Vagina (tissue), 2 donors: ENCODE data around the gene VANGL2. TPM values are rescaled to one million over a fixed set of nuclear protein-coding genes. Genes with fewer than 3 reads are reported as not detected.

Experiments used
- DNase-seq, 2 donors: peaks; one replicate each; pipeline ENCODE4 v3.0.0-alpha.2; 2017; ENCODE audit errors: extremely low spot score in 2 of 2
- H3K27ac ChIP-seq: fragments of 200-600 bp; sonication (generic); one replicate; pipeline ENCODE4 v1.5.1; 2019
- H3K27me3 ChIP-seq: fragments of 200-600 bp; sonication (generic); one replicate; pipeline ENCODE4 v1.5.1; 2019
- H3K36me3 ChIP-seq, 2 donors: fragments of 200-600 bp; sonication (generic); one replicate each; pipeline ENCODE4 v1.5.1; 2017 to 2019
- H3K4me1 ChIP-seq: fragments of 200-600 bp; sonication (generic); one replicate; pipeline ENCODE4 v1.5.1; 2019
- H3K4me3 ChIP-seq, 2 donors: fragments of 200-600 bp; sonication (generic); 1 replicate in 1 of 2; 2 replicates in 1 of 2; pipeline ENCODE4 v1.5.1; 2016 to 2019
- H3K9me3 ChIP-seq: fragments of 200-600 bp; sonication (generic); one replicate; pipeline ENCODE4 v1.5.1; 2019
- POLR2A ChIP-seq, 2 donors: fragments of 450-650 bp; IDR thresholded peaks; one replicate each; pipeline ENCODE4 v1.6.1; 2017; ENCODE audit warnings: antibody characterized with exemption in 2 of 2, mild to moderate bottlenecking in 2 of 2, moderate library complexity in 2 of 2
- POLR2AphosphoS5 ChIP-seq, 2 donors: sonication (generic); formaldehyde crosslinking; IDR thresholded peaks; one replicate each; pipeline ENCODE4 v1.9.0; 2017; ENCODE audit warnings: antibody characterized with exemption in 2 of 2, mild to moderate bottlenecking in 2 of 2, low read depth in 1 of 2; ENCODE audit not compliant: insufficient read depth in 1 of 2
- intact Hi-C: fragments of 100-400 bp; cut with DNase I; formaldehyde crosslinking; loops from one replicate; pipeline ENCODE4 v1.15.1; 2023
- total RNA-seq: library from RNA; depleted of rRNA; stranded (reverse); fragments of >200 nt; gene quantifications from one replicate; pipeline ENCODE4 v1.2.3, GENCODE V29; 2016
- TF ChIP-seq, protein P1 (sequence below), 3 experiments: fragments of 450-650 bp in 2 of 3; fragments of 200-600 bp in 1 of 3; sonication (generic) in 1 of 3; IDR thresholded peaks; one replicate each; pipeline ENCODE4 v1.5.1; 2017 to 2019; ENCODE audit warnings: antibody characterized with exemption in 3 of 3, mild to moderate bottlenecking in 2 of 3, moderate library complexity in 2 of 3

VANGL2 gene
- total RNA-seq = 11.0 TPM

DNA sequence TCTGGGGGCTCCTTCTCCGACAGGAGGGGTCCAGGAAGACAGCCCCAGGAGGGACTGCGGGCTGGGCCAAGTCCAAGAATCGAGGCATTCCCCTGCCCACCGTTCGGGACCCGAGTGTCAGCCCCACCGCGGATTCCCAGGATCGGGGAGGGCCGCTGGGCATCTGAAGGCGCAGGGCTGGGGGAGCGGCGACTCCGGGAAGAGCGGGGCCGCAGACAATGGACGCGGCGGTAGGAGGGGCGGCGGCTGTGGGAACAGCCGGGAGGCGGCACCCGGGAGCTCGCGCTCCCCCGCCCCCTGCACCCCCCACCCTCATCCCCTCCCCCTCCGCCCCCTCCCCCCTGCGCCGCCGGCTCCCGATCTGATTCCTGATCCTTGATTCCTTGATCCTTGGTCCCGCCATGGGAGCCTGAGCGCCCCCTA lies at the start of gene VANGL2:
Gene VANGL2 (plus strand): TSS at position 342 of the 423 bp plus-strand sequence. CDS start 15,274 bp downstream, outside the sequence.
- Histone ChIP-seq H3K4me3 (peak within 1 kb of the TSS; percentile 69 to 75), H3K36me3 (no peaks in the 10 kb centered on the region), H3K9me3 (no peaks in the 10 kb centered on the region), H3K27ac (peak within 1 kb of the TSS; percentile 88), H3K27me3 (no peaks in the 10 kb centered on the region), H3K4me1 (peaks cover 17% of the 10 kb centered on the region)
- DNase-seq = peak in 1 of 2 donors; percentile 60
- TF ChIP-seq, protein P1, sequence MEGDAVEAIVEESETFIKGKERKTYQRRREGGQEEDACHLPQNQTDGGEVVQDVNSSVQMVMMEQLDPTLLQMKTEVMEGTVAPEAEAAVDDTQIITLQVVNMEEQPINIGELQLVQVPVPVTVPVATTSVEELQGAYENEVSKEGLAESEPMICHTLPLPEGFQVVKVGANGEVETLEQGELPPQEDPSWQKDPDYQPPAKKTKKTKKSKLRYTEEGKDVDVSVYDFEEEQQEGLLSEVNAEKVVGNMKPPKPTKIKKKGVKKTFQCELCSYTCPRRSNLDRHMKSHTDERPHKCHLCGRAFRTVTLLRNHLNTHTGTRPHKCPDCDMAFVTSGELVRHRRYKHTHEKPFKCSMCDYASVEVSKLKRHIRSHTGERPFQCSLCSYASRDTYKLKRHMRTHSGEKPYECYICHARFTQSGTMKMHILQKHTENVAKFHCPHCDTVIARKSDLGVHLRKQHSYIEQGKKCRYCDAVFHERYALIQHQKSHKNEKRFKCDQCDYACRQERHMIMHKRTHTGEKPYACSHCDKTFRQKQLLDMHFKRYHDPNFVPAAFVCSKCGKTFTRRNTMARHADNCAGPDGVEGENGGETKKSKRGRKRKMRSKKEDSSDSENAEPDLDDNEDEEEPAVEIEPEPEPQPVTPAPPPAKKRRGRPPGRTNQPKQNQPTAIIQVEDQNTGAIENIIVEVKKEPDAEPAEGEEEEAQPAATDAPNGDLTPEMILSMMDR (IDR thresholded peaks at IDR 0.05) = peak in 1 of 3 experiments; percentile 22
- TF ChIP-seq POLR2A (IDR thresholded peaks at IDR 0.05) (no peak), POLR2AphosphoS5 (IDR thresholded peaks at IDR 0.05; ENCODE audit: insufficient read depth in 1 of 2, low read depth in 1 of 2) (peak in 1 of 2 donors; percentile 47)
- intact Hi-C loops = no loop called here

DNA sequence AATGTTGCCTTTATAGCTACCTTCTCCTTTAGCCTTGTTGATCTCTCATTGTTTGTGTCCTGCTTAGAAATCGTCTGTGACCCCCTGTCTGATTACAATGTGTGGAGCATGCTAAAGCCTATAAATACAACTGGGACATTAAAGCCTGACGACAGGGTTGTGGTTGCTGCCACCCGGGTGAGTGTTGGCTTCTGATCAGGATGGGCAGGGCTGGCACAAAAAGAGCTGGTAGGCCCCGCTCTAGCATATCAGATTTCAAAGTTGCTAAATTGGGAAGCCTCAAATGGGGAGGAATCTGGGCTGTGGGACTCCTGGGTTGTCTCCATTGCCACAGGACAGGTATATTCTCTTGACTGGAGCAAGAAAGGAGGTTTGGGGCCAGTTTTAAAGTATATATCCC lies 48.7 kb upstream of the VANGL2 start:
- TF ChIP-seq, protein P1 (IDR thresholded peaks at IDR 0.05) = no peak
- TF ChIP-seq POLR2AphosphoS5 (IDR thresholded peaks at IDR 0.05; ENCODE audit: insufficient read depth in 1 of 2, low read depth in 1 of 2) (no peak), POLR2A (IDR thresholded peaks at IDR 0.05) (no peak)
- H3K4me1 ChIP-seq = no peaks in the 10 kb centered on the region
- H3K4me3 ChIP-seq = no peak overlapping the region
- peaks cover 0 to 87% of the 10 kb centered on the region in 2 donors for H3K36me3 ChIP-seq
- intact Hi-C loops = no loop called here
- no peak for DNase-seq
- no peaks in the 10 kb centered on the region for H3K9me3 ChIP-seq
- no peak overlapping the region for H3K27ac ChIP-seq
- H3K27me3 ChIP-seq = no peaks in the 10 kb centered on the region

DNA sequence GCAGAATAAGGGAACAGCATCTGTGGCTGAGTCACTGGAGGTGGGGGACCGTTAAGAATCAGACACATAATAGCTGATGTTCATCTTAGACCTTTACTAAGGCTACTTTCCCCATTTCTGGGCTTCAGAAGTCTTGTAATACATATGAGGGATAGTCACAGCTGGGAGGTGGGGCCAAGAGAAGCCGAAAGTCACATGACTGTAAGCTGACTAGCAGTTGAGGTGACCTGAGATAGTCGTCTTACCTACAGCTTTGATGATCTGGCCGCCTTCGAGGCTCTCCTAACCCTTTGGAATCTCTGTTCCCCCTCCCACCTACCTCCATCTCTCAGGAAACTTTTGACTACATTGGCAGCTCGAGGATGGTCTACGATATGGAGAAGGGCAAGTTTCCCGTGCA lies 47.8 kb upstream of the VANGL2 start:
- Histone ChIP-seq H3K4me3 (no peak overlapping the region), H3K9me3 (no peaks in the 10 kb centered on the region), H3K27me3 (no peaks in the 10 kb centered on the region), H3K27ac (no peak overlapping the region), H3K36me3 (peaks cover 0 to 92% of the 10 kb centered on the region in 2 donors), H3K4me1 (no peaks in the 10 kb centered on the region)
- intact Hi-C loops = no loop called here
- TF ChIP-seq POLR2A (IDR thresholded peaks at IDR 0.05) = no peak
- TF ChIP-seq, protein P1 (IDR thresholded peaks at IDR 0.05) = no peak
- no peak for DNase-seq

DNA sequence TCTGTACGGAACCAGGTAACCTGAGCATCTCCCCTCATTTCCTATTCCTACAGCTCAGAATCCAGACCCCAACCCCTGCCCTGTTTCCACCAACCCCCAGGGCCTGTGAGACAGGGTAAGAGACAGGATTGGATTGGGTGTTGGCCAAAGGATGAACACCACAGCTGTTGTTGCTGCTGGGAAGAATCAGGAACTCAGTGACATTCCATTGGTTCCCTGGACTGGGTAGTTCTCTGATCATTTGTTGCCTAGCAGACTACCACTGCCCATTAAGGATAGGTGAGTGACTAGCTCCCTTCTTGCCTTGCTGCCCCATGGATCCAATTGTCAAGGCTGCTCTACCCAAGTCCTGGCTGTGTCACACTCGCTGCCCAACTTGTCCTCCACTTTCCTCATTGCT lies 47.1 kb upstream of the VANGL2 start:
- H3K27ac ChIP-seq = no peak overlapping the region
- no peak for DNase-seq
- TF ChIP-seq POLR2AphosphoS5 (IDR thresholded peaks at IDR 0.05; ENCODE audit: insufficient read depth in 1 of 2, low read depth in 1 of 2) (no peak), POLR2A (IDR thresholded peaks at IDR 0.05) (no peak)
- TF ChIP-seq, protein P1 (IDR thresholded peaks at IDR 0.05) = no peak
- H3K9me3 ChIP-seq = no peaks in the 10 kb centered on the region
- no peak overlapping the region for H3K4me3 ChIP-seq
- intact Hi-C loops = no loop called here
- H3K36me3 ChIP-seq = peaks cover 0 to 92% of the 10 kb centered on the region in 2 donors
- no peaks in the 10 kb centered on the region for H3K27me3 ChIP-seq
- no peaks in the 10 kb centered on the region for H3K4me1 ChIP-seq

DNA sequence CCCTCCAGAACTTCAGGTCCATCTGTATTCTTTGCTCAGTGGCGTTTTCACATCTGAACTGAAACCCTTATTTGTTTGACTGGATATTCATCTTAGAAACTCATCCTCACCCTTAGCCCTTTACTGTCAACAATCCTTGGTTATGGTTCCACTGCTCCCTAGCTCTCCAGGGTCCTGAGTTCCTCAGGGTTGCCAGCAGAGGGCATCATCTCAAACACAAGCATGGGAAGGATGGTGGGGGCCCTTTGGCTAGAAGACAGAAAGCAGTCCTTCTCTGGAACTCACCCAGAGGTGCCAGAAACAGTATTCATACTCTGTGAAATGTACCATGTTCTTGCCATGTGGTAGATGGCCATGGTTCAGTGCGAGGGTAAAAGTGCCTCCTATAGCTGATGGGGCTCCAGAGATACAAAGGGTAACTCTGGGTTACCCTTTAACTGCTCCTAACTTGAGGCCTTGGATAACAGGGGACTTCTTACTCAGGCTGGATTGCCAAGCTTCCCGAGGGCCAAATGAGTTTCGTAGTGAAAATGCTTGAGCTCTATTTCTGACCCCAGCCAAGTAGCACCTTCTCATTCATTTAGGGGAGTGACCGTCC lies 45.9 kb upstream of the VANGL2 start:
- Histone ChIP-seq H3K4me1 (no peaks in the 10 kb centered on the region), H3K36me3 (peaks cover 0 to 91% of the 10 kb centered on the region in 2 donors), H3K27me3 (no peaks in the 10 kb centered on the region), H3K27ac (no peak overlapping the region), H3K4me3 (no peak overlapping the region), H3K9me3 (no peaks in the 10 kb centered on the region)
- DNase-seq = no peak
- no peak for TF ChIP-seq POLR2A (IDR thresholded peaks at IDR 0.05)
- TF ChIP-seq, protein P1 (IDR thresholded peaks at IDR 0.05) = no peak
- TF ChIP-seq POLR2AphosphoS5 (IDR thresholded peaks at IDR 0.05; ENCODE audit: insufficient read depth in 1 of 2, low read depth in 1 of 2) = no peak
- intact Hi-C loops = no loop called here
